B cell (primary cell): ENCODE measurements around the gene CACNA1D. TPM values are rescaled to one million over a fixed set of nuclear protein-coding genes. Genes with fewer than 3 reads are reported as not detected.

ENCODE experiments used
- ATAC-seq: fragments of 200-7000 bp; cut with Tn5 transposase; one replicate; pipeline ENCODE4 v1.10.0; 2021; ENCODE audit warnings: low read depth, mild to moderate bottlenecking, moderate number of reproducible peaks, moderate library complexity
- CTCF ChIA-PET: fragments of 350-600 bp; sonication (Branson Sonifier 250); formaldehyde crosslinking; loops from one replicate; lab custom pipeline; 2021; ENCODE audit warnings: antibody characterized with exemption, inconsistent platforms; lab: Charles Lee
- POLR2A ChIA-PET: fragments of 350-600 bp; sonication (Branson Sonifier 250); formaldehyde crosslinking; loops from one replicate; lab custom pipeline; 2021; ENCODE audit warnings: antibody characterized with exemption; lab: Charles Lee
- DNase-seq: peaks from one replicate; pipeline ENCODE4 v3.0.0; 2013
- H2AFZ ChIP-seq: 2 replicates; pipeline ENCODE4 v1.6.1; 2012; ENCODE audit warnings: mild to moderate bottlenecking, low read depth, low read length; ENCODE audit not compliant: insufficient read depth, poor library complexity, severe bottlenecking
- H3K27ac ChIP-seq, 2 donors: 1 replicate in 1 of 2; 2 replicates in 1 of 2; pipeline ENCODE4 v1.5.1; 2012 to 2013; ENCODE audit warnings: low read length in 2 of 2, mild to moderate bottlenecking in 2 of 2, moderate library complexity in 1 of 2
- H3K27me3 ChIP-seq, 4 experiments: fragments of 200-600 bp in 1 of 4; sonication (generic) in 1 of 4; replicated peaks in 1 of 4; 1 replicate in 2 of 4; 2 replicates in 2 of 4; pipeline versions ENCODE4 v1.6.1 to v1.7.0; 2013 to 2016; ENCODE audit warnings: low read length in 3 of 4, mild to moderate bottlenecking in 2 of 4, mixed read lengths in 1 of 4, moderate library complexity in 1 of 4; ENCODE audit not compliant: insufficient read depth in 4 of 4, control insufficient read depth in 3 of 4; ENCODE audit errors: control extremely low read depth in 1 of 4
- H3K36me3 ChIP-seq, 2 experiments: replicated peaks in 1 of 2; 1 replicate in 1 of 2; 2 replicates in 1 of 2; pipeline versions ENCODE4 v1.6.1 to v1.7.1; 2013; ENCODE audit warnings: low read length in 1 of 2; ENCODE audit not compliant: insufficient read depth in 2 of 2, control insufficient read depth in 1 of 2; ENCODE audit errors: control extremely low read depth in 1 of 2, extremely low read depth in 1 of 2
- H3K4me1 ChIP-seq, 2 donors: fragments of 200-600 bp in 1 of 2; sonication (generic) in 1 of 2; 1 replicate in 1 of 2; 2 replicates in 1 of 2; pipeline versions ENCODE4 v1.5.1 to v1.6.1; 2013 to 2017; ENCODE audit warnings: low read length in 2 of 2; ENCODE audit not compliant: control insufficient read depth in 2 of 2, insufficient read depth in 2 of 2
- H3K4me2 ChIP-seq: replicated peaks from 2 replicates; pipeline ENCODE3; 2012; ENCODE audit warnings: mild to moderate bottlenecking, low read depth, low read length; ENCODE audit not compliant: poor library complexity, severe bottlenecking
- H3K4me3 ChIP-seq, 5 experiments: fragments of 200-600 bp in 1 of 5; sonication (generic) in 1 of 5; 1 replicate in 3 of 5; 2 replicates in 2 of 5; pipeline versions ENCODE4 v1.5.1 to v1.7.0; 2011 to 2016; ENCODE audit warnings: low read length in 4 of 5, mild to moderate bottlenecking in 4 of 5, low read depth in 2 of 5, control low read depth in 1 of 5, moderate library complexity in 1 of 5; ENCODE audit not compliant: insufficient read depth in 1 of 5; ENCODE audit errors: control extremely low read depth in 1 of 5, extremely low read depth in 1 of 5
- H3K79me2 ChIP-seq: fragments of 200-600 bp; sonication (generic); one replicate; pipeline ENCODE4 v1.6.0; 2016; ENCODE audit warnings: low read length; ENCODE audit not compliant: control insufficient read depth, insufficient read depth
- H3K9ac ChIP-seq: fragments of 200-600 bp; sonication (generic); 2 replicates; pipeline ENCODE4 v1.6.1; 2017; ENCODE audit warnings: mild to moderate bottlenecking, low read length, moderate library complexity
- H3K9me3 ChIP-seq, 3 donors: one replicate each; pipeline versions ENCODE4 v1.6.1 to v1.7.1; 2013; ENCODE audit warnings: low read length in 2 of 3; ENCODE audit not compliant: control insufficient read depth in 2 of 3, insufficient read depth in 1 of 3; ENCODE audit errors: control extremely low read depth in 1 of 3
- H4K20me1 ChIP-seq: 2 replicates; pipeline ENCODE4 v1.6.0; 2012; ENCODE audit warnings: mild to moderate bottlenecking, low read length; ENCODE audit not compliant: insufficient read depth, control insufficient read depth, poor library complexity, severe bottlenecking
- H3K27ac Mint-ChIP-seq: one replicate; pipeline ENCODE4 v1.8.0; 2021; ENCODE audit warnings: mixed read lengths
- H3K27me3 Mint-ChIP-seq: one replicate; pipeline ENCODE4 v1.8.0; 2021; ENCODE audit warnings: mixed read lengths
- H3K4me1 Mint-ChIP-seq: one replicate; pipeline ENCODE4 v1.8.0; 2021; ENCODE audit warnings: mixed read lengths
- H3K4me3 Mint-ChIP-seq: one replicate; pipeline ENCODE4 v1.8.0; 2021; ENCODE audit warnings: mixed read lengths
- H3K9me3 Mint-ChIP-seq: one replicate; pipeline ENCODE4 v1.8.0; 2022; ENCODE audit warnings: mixed read lengths; ENCODE audit not compliant: insufficient read depth
- CTCF ChIP-seq: fragments of 200-600 bp; IDR thresholded peaks from one replicate; pipeline ENCODE4 v1.8.0; 2022; ENCODE audit warnings: antibody characterized with exemption, mild to moderate bottlenecking
- EZH2 ChIP-seq: IDR thresholded peaks from 2 replicates; pipeline ENCODE4 v1.6.1; 2012; ENCODE audit warnings: borderline replicate concordance, low read depth, mild to moderate bottlenecking, moderate library complexity, low read length; ENCODE audit not compliant: insufficient read depth, poor library complexity, severe bottlenecking
- WGBS: methylation state at CpG from one replicate; pipeline ENCODE4 v1.1.5; 2013; ENCODE audit warnings: missing lambda C conversion rate; ENCODE audit not compliant: insufficient coverage; 5-methylcytosine and 5-hydroxymethylcytosine counted together
- intact Hi-C: fragments of 100-400 bp; cut with micrococcal nuclease; formaldehyde crosslinking; loops from one replicate; pipeline ENCODE4 v1.10.0; 2022
- polyA plus RNA-seq: library from polyadenylated mRNA; depleted of rRNA; stranded (reverse); fragments of >200 nt; gene quantifications from 2 replicates; pipeline ENCODE4 v1.2.3, GENCODE V29; 2012
- total RNA-seq, 2 donors: library from RNA; stranded (reverse); fragments of 120-200 nt in 1 of 2; gene quantifications; 1 replicate in 1 of 2; 2 replicates in 1 of 2; pipeline versions ENCODE4 v1.2.3 to v1.2.4, GENCODE V29; 2013 to 2022

Gene CACNA1D
- total and polyA plus RNA-seq, 2 donors (not counting 1 experiment from before 2014, with no cell fraction given): 0.06 to 0.07 TPM

DNA sequence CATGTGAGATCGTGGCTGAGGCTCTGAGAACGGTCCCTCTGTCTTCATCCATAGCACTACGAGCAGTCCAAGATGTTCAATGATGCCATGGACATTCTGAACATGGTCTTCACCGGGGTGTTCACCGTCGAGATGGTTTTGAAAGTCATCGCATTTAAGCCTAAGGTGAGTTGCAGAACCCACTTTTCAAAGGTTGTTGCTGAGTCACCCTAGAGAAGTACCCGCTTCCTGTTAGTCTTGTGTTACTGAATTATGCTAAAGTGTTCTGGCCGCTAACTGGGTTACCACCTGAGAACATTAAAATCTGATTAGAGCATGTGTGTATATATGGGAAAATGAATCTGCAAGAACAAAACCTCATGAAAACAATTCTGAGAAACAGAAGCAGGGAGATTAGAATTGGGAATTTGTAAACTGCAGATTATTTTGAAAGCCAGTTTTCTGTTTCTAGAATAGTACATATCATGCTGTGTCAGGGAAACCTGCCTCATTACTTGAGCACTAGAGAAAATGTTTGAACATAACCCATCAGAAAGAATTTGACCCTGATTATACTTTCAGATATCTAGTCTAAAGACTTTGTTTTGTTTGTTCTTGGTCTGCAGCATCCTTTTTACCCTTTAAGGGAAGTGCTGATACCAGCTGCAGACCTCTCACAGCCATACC lies 259.2 kb downstream of the CACNA1D start:
- POLR2A ChIA-PET: no interaction called here
- Histone ChIP-seq H3K4me3 (no peak overlapping the region), H3K9me3 (no peaks in the 10 kb centered on the region), H3K9ac (no peak overlapping the region), H4K20me1 (no peaks in the 10 kb centered on the region), H3K36me3 (no peaks in the 10 kb centered on the region), H3K27me3 (peaks cover 0 to 2% (median 0%) of the 10 kb centered on the region in 4 experiments), H3K4me1 (peaks cover 30 to 33% of the 10 kb centered on the region in 2 donors), H3K79me2 (no peaks in the 10 kb centered on the region), H3K4me2 (peak overlapping the region; percentile 20), H2AFZ (peak overlapping the region; percentile 3), H3K27ac (no peak overlapping the region)
- Mint-ChIP-seq H3K4me1 (peaks cover 28% of the 10 kb centered on the region), H3K27ac (no peak overlapping the region), H3K9me3 (no peaks in the 10 kb centered on the region), H3K27me3 (no peaks in the 10 kb centered on the region), H3K4me3 (no peak overlapping the region)
- ATAC-seq: no peak
- DNase-seq: peak; percentile 35
- no peak for TF ChIP-seq EZH2
- TF ChIP-seq CTCF: no peak
- intact Hi-C loops: no loop called here
- WGBS: 17% methylated on average over 9 of the region's 9 CpGs
- CTCF ChIA-PET: no interaction called here

DNA sequence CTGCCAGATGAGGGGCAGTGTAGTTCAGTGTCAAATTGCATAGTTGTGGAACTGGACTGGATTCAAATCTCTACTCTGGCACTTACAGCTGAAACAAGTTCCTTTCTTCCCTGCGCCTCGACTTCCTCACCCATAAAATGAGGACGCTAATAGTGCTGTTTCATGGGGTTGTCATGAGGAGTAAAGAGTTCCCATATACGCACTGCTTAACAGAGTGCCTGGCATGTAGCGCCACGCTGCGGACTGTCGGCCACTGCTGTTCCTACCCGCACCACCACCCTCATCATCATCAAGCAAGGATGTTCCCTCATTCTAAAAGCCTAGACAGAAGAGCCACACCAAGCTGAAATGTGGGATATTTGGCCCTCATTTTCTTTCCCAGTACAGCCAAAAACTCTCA lies 259.9 kb downstream of the CACNA1D start:
- Mint-ChIP-seq H3K27me3 (no peaks in the 10 kb centered on the region), H3K4me1 (peaks cover 21% of the 10 kb centered on the region), H3K4me3 (no peak overlapping the region), H3K9me3 (no peaks in the 10 kb centered on the region), H3K27ac (no peak overlapping the region)
- Histone ChIP-seq H3K9me3 (no peaks in the 10 kb centered on the region), H3K79me2 (no peaks in the 10 kb centered on the region), H3K9ac (no peak overlapping the region), H3K27ac (no peak overlapping the region), H2AFZ (no peak overlapping the region), H3K27me3 (peaks cover 0 to 2% (median 0%) of the 10 kb centered on the region in 4 experiments), H3K4me3 (no peak overlapping the region), H3K36me3 (no peaks in the 10 kb centered on the region), H3K4me1 (peaks cover 23 to 26% of the 10 kb centered on the region in 2 donors), H4K20me1 (no peaks in the 10 kb centered on the region), H3K4me2 (no peak overlapping the region)
- 97% methylated on average over 5 of the region's 9 CpGs for WGBS
- no peak for TF ChIP-seq EZH2
- TF ChIP-seq CTCF: no peak
- intact Hi-C loops: no loop called here
- DNase-seq: no peak
- no peak for ATAC-seq
- POLR2A ChIA-PET: no interaction called here
- CTCF ChIA-PET: no interaction called here
